ENCODE data around the gene PGS1.

The PGS1 gene

DNA sequence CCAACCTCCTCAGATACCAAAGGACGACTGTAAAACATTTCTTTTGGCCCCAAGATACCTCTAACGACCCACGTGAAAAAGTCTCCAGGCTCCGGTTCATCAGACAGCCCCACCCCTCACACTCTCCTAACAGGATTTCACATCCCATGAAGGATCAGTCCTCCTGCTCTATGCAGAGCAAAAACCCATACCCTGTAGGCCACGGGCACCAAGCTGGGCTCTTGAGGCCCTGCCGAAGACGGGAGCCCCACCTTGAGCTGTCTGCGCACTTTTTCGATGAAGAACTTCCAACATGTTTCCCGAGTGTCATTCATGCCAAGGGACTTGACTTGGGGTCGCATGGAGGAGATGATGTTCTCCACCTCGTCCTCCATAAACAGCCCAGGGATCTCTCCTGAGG, 89.9 kb downstream of the PGS1 start:
- DNase-seq = no peak
- H3K79me1 ChIP-seq (ENCODE audit: low read length) = no peaks in the 10 kb centered on the region
- no peak overlapping the region for H2BK5ac ChIP-seq (ENCODE audit: low read length)
- no peak overlapping the region for H2BK120ac ChIP-seq (ENCODE audit: low read depth, low read length)
- H3K36me3 ChIP-seq (ENCODE audit: control insufficient read depth, insufficient read depth, low read length) = no peaks in the 10 kb centered on the region
- H3K79me2 ChIP-seq (ENCODE audit: control insufficient read depth, insufficient read depth, low read length) = no peaks in the 10 kb centered on the region
- H2AK5ac ChIP-seq (ENCODE audit: low read length) = no peak overlapping the region
- no CpG with 5 or more reads among the region's 12 CpGs for WGBS (ENCODE audit: extremely low coverage, insufficient coverage, low lambda C conversion rate)
- no peak overlapping the region for H3K23ac ChIP-seq (ENCODE audit: low read length)
- no peak overlapping the region for H2BK15ac ChIP-seq (replicated peaks; ENCODE audit: low read depth)
- no peak overlapping the region for H3K18ac ChIP-seq (ENCODE audit: low read length)
- no peak overlapping the region for H4K5ac ChIP-seq (ENCODE audit: low read length)
- no peak overlapping the region for H3K27ac ChIP-seq (ENCODE audit: low read depth, low read length)
- H4K8ac ChIP-seq (ENCODE audit: low read depth, low read length) = no peak overlapping the region
- H3K4me1 ChIP-seq (ENCODE audit: control insufficient read depth, low read depth, low read length) = no peaks in the 10 kb centered on the region
- H3K56ac ChIP-seq (ENCODE audit: low read length) = no peak overlapping the region
- H3K4ac ChIP-seq (ENCODE audit: low read depth, low read length) = no peak overlapping the region
- no peak overlapping the region for H3K9ac ChIP-seq (ENCODE audit: low read length)
- H3K4me2 ChIP-seq (ENCODE audit: low read length) = no peak overlapping the region
- H3K27me3 ChIP-seq (ENCODE audit: insufficient read depth, low read length, poor library complexity) = no peaks in the 10 kb centered on the region
- no peak overlapping the region for H3K4me3 ChIP-seq (ENCODE audit: low read length)

- no peaks in the 10 kb centered on the region for H3K36me3 ChIP-seq (ENCODE audit: control insufficient read depth, insufficient read depth, low read length)
- WGBS (ENCODE audit: extremely low coverage, insufficient coverage, low lambda C conversion rate) = no CpG with 5 or more reads among the region's 7 CpGs
- H2BK120ac ChIP-seq (ENCODE audit: low read depth, low read length) = no peak overlapping the region
- H4K5ac ChIP-seq (ENCODE audit: low read length) = no peak overlapping the region
- H3K4me3 ChIP-seq (ENCODE audit: low read length) = no peak overlapping the region
- no peak overlapping the region for H3K9ac ChIP-seq (ENCODE audit: low read length)
- no peak overlapping the region for H3K56ac ChIP-seq (ENCODE audit: low read length)
- H3K27me3 ChIP-seq (ENCODE audit: insufficient read depth, low read length, poor library complexity) = no peaks in the 10 kb centered on the region
- H3K4ac ChIP-seq (ENCODE audit: low read depth, low read length) = no peak overlapping the region
- H3K79me2 ChIP-seq (ENCODE audit: control insufficient read depth, insufficient read depth, low read length) = no peaks in the 10 kb centered on the region
- no peak overlapping the region for H2AK5ac ChIP-seq (ENCODE audit: low read length)
- no peak overlapping the region for H2BK15ac ChIP-seq (replicated peaks; ENCODE audit: low read depth)
- H3K4me1 ChIP-seq (ENCODE audit: control insufficient read depth, low read depth, low read length) = no peaks in the 10 kb centered on the region
- no peak overlapping the region for H3K4me2 ChIP-seq (ENCODE audit: low read length)
- no peak overlapping the region for H3K23ac ChIP-seq (ENCODE audit: low read length)
- no peak for DNase-seq
- no peak overlapping the region for H2BK5ac ChIP-seq (ENCODE audit: low read length)
- no peak overlapping the region for H3K18ac ChIP-seq (ENCODE audit: low read length)
- H3K27ac ChIP-seq (ENCODE audit: low read depth, low read length) = no peak overlapping the region
- H4K8ac ChIP-seq (ENCODE audit: low read depth, low read length) = no peak overlapping the region
- H3K79me1 ChIP-seq (ENCODE audit: low read length) = no peaks in the 10 kb centered on the region
These were observed 91.0 kb downstream of the PGS1 start for GRCh38 chr17:78469443-78469842.

- Histone ChIP-seq H3K18ac (ENCODE audit: low read length) (no peak overlapping the region), H2BK120ac (ENCODE audit: low read depth, low read length) (no peak overlapping the region)
- no CpG with 5 or more reads among the region's 12 CpGs for WGBS (ENCODE audit: extremely low coverage, insufficient coverage, low lambda C conversion rate)
These were observed 93.2 kb downstream of the PGS1 start for GRCh38 chr17:78471635-78472034.

DNA sequence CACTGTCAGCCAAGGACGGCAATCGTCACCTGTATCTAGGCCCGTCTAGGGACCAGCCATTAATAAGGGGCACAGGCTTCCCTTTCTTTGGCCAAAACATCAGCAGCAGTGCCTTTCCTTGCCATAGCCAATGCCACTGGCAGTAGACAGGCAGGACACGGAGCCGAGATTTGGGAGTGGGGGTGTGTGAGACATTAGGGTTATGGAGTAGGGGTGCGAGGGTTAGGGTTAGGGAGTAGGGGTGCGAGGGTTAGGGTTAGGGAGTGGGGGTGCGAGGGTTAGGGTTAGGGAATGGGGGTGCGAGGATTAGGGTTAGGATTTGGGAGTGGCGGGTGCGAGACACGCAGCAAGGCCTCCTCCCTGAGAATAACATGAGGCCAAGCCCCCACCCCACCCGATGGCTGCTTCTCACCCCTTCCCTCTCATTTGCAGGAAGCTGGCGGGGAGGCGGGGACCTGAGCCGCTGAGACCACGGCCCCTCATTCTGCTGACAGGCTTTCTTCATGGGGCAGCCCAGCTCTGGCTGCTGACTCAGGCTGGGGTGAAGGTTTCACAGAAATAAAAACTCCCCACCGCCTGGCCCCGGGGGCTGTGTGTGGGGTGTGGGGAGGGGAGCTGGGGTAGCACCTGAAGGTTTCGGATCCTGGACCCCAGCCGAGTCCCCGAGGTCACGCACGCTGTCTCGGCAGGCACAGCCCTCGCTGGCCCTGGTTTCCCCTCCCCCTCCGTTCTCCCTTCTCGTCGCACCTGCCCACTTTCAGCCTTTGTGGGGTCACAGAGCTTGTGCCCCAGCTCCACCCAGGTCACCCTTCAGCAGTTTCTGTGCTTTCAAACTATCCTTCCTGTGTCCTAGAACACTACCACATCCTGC, 93.8 kb downstream of the PGS1 start:
- Histone ChIP-seq H3K36me3 (ENCODE audit: control insufficient read depth, insufficient read depth, low read length) (no peaks in the 10 kb centered on the region), H2BK120ac (ENCODE audit: low read depth, low read length) (no peak overlapping the region), H2AK5ac (ENCODE audit: low read length) (no peak overlapping the region), H3K27me3 (ENCODE audit: insufficient read depth, low read length, poor library complexity) (no peaks in the 10 kb centered on the region), H3K4me1 (ENCODE audit: control insufficient read depth, low read depth, low read length) (no peaks in the 10 kb centered on the region), H4K8ac (ENCODE audit: low read depth, low read length) (no peak overlapping the region), H3K79me1 (ENCODE audit: low read length) (no peaks in the 10 kb centered on the region), H2BK15ac (replicated peaks; ENCODE audit: low read depth) (no peak overlapping the region), H3K4me2 (ENCODE audit: low read length) (no peak overlapping the region), H2BK5ac (ENCODE audit: low read length) (no peak overlapping the region), H3K79me2 (ENCODE audit: control insufficient read depth, insufficient read depth, low read length) (no peaks in the 10 kb centered on the region), H3K9ac (ENCODE audit: low read length) (no peak overlapping the region), H3K56ac (ENCODE audit: low read length) (no peak overlapping the region), H3K4me3 (ENCODE audit: low read length) (no peak overlapping the region), H4K5ac (ENCODE audit: low read length) (no peak overlapping the region), H3K4ac (ENCODE audit: low read depth, low read length) (no peak overlapping the region), H3K18ac (ENCODE audit: low read length) (no peak overlapping the region), H3K23ac (ENCODE audit: low read length) (no peak overlapping the region), H3K27ac (ENCODE audit: low read depth, low read length) (no peak overlapping the region)
- no peak for DNase-seq
- WGBS (ENCODE audit: extremely low coverage, insufficient coverage, low lambda C conversion rate) = 100% methylated on average over 2 of the region's 29 CpGs

More at GRCh38 chr17:78471635-78472034, 93.2 kb downstream of the PGS1 start:
- DNase-seq = no peak
- Histone ChIP-seq H3K27me3 (ENCODE audit: insufficient read depth, low read length, poor library complexity) (no peaks in the 10 kb centered on the region), H3K4me1 (ENCODE audit: control insufficient read depth, low read depth, low read length) (no peaks in the 10 kb centered on the region), H2BK15ac (replicated peaks; ENCODE audit: low read depth) (no peak overlapping the region), H3K23ac (ENCODE audit: low read length) (no peak overlapping the region), H3K4ac (ENCODE audit: low read depth, low read length) (no peak overlapping the region), H3K9ac (ENCODE audit: low read length) (no peak overlapping the region), H4K8ac (ENCODE audit: low read depth, low read length) (no peak overlapping the region), H2BK5ac (ENCODE audit: low read length) (no peak overlapping the region), H3K27ac (ENCODE audit: low read depth, low read length) (no peak overlapping the region), H3K4me3 (ENCODE audit: low read length) (no peak overlapping the region), H3K36me3 (ENCODE audit: control insufficient read depth, insufficient read depth, low read length) (no peaks in the 10 kb centered on the region), H4K5ac (ENCODE audit: low read length) (no peak overlapping the region), H2AK5ac (ENCODE audit: low read length) (no peak overlapping the region), H3K56ac (ENCODE audit: low read length) (no peak overlapping the region), H3K79me1 (ENCODE audit: low read length) (no peaks in the 10 kb centered on the region), H3K4me2 (ENCODE audit: low read length) (no peak overlapping the region), H3K79me2 (ENCODE audit: control insufficient read depth, insufficient read depth, low read length) (no peaks in the 10 kb centered on the region)

DNA sequence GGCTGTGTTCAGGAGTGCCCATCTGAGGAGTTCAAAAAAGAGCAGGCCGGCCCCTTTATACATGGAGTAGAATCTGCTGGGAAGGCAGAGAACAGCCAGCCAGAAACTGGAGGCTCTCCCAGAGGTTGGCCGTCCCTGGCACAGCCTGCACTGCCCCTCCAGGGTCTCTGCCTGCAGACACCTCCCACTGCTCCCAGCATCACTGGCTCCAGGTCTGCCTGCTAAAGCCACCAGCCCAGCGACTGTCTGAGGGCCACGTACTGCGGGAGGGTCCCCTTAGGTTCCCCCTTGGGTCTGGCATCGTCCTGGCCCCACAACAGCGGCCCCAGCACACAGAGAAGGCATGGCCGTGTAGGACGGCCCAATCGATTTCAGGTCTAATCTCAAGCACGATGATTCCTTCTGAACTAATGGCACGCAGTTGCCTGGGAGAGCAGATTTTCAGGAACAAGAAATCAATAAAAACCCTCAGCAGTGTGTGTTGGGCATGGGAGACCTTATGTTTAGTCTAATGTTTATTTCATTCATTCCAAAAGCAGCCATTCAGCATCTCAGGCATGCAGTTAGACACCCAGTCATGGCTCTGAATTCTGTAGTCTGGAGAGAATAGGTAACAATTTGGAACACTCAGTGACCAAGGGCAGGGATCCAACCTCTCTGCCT, 95.6 kb downstream of the PGS1 start:
- Histone ChIP-seq H3K27me3 (ENCODE audit: insufficient read depth, low read length, poor library complexity) (no peaks in the 10 kb centered on the region), H2AK5ac (ENCODE audit: low read length) (no peak overlapping the region), H2BK5ac (ENCODE audit: low read length) (no peak overlapping the region), H2BK120ac (ENCODE audit: low read depth, low read length) (no peak overlapping the region), H3K9ac (ENCODE audit: low read length) (no peak overlapping the region), H3K79me1 (ENCODE audit: low read length) (no peaks in the 10 kb centered on the region), H3K56ac (ENCODE audit: low read length) (no peak overlapping the region), H3K79me2 (ENCODE audit: control insufficient read depth, insufficient read depth, low read length) (no peaks in the 10 kb centered on the region), H3K36me3 (ENCODE audit: control insufficient read depth, insufficient read depth, low read length) (no peaks in the 10 kb centered on the region), H3K27ac (ENCODE audit: low read depth, low read length) (no peak overlapping the region), H2BK15ac (replicated peaks; ENCODE audit: low read depth) (no peak overlapping the region), H3K4ac (ENCODE audit: low read depth, low read length) (no peak overlapping the region), H3K4me2 (ENCODE audit: low read length) (no peak overlapping the region), H4K5ac (ENCODE audit: low read length) (no peak overlapping the region), H3K23ac (ENCODE audit: low read length) (no peak overlapping the region), H3K4me3 (ENCODE audit: low read length) (no peak overlapping the region), H3K4me1 (ENCODE audit: control insufficient read depth, low read depth, low read length) (no peaks in the 10 kb centered on the region), H3K18ac (ENCODE audit: low read length) (no peak overlapping the region), H4K8ac (ENCODE audit: low read depth, low read length) (no peak overlapping the region)
- DNase-seq = no peak
- no CpG with 5 or more reads among the region's 12 CpGs for WGBS (ENCODE audit: extremely low coverage, insufficient coverage, low lambda C conversion rate)
